Uterus (tissue), 4 donors: ENCODE data around the gene TTC7B. TPM values are rescaled to one million over a fixed set of nuclear protein-coding genes. Genes with fewer than 3 reads are reported as not detected.

Experiments
- DNase-seq, 2 donors: peaks; one replicate each; pipeline ENCODE4 v3.0.0-alpha.2; 2019 to 2020
- H3K27ac ChIP-seq, 2 donors: fragments of 200-600 bp; sonication (generic); 1 replicate in 1 of 2; 2 replicates in 1 of 2; pipeline ENCODE4 v1.5.1; 2016 to 2018
- H3K27me3 ChIP-seq, 2 donors: fragments of 200-600 bp; sonication (generic); one replicate each; pipeline ENCODE4 v1.5.1; 2018 to 2019; ENCODE audit warnings: control low read depth in 1 of 2
- H3K36me3 ChIP-seq, 2 donors: fragments of 200-600 bp; sonication (generic); one replicate each; pipeline ENCODE4 v1.5.1; 2019; ENCODE audit warnings: control low read depth in 1 of 2
- H3K4me1 ChIP-seq, 2 donors: fragments of 200-600 bp; sonication (generic); one replicate each; pipeline ENCODE4 v1.5.1; 2018 to 2019; ENCODE audit warnings: control low read depth in 1 of 2
- H3K4me3 ChIP-seq, 2 donors: fragments of 200-600 bp; sonication (generic); 1 replicate in 1 of 2; 2 replicates in 1 of 2; pipeline ENCODE4 v1.5.1; 2018 to 2019; ENCODE audit warnings: mild to moderate bottlenecking in 1 of 2
- H3K9me3 ChIP-seq, 2 donors: fragments of 200-600 bp; sonication (generic); one replicate each; pipeline ENCODE4 v1.5.1; 2019; ENCODE audit warnings: control low read depth in 1 of 2
- CTCF ChIP-seq, 4 experiments: fragments of 200-600 bp in 2 of 4; fragments of 450-650 bp in 2 of 4; sonication (generic) in 2 of 4; IDR thresholded peaks; one replicate each; pipeline ENCODE4 v1.5.1; 2016 to 2019; ENCODE audit warnings: antibody characterized with exemption in 4 of 4, mild to moderate bottlenecking in 2 of 4, moderate library complexity in 1 of 4
- POLR2A ChIP-seq, 2 donors: fragments of 450-650 bp; IDR thresholded peaks; one replicate each; pipeline ENCODE4 v1.6.1; 2016; ENCODE audit warnings: antibody characterized with exemption in 2 of 2, mild to moderate bottlenecking in 1 of 2, moderate library complexity in 1 of 2
- intact Hi-C: fragments of 100-400 bp; cut with DNase I; formaldehyde crosslinking; loops from one replicate; pipeline ENCODE4 v1.15.1; 2023; ENCODE audit warnings: low total_unique reads
- total RNA-seq, 4 donors: library from RNA; depleted of rRNA in 3 of 4; stranded (reverse); fragments of >200 nt in 3 of 4; gene quantifications; one replicate each; pipeline versions ENCODE4 v1.1.0 to v1.2.4, GENCODE V29; 2014 to 2023
- donor health status: DM: yes; HTN: yes; CAD: no.

TTC7B gene
- total RNA-seq, 4 donors from 2014 or later: 15.3 to 73.9 (median 28.0) TPM

DNA sequence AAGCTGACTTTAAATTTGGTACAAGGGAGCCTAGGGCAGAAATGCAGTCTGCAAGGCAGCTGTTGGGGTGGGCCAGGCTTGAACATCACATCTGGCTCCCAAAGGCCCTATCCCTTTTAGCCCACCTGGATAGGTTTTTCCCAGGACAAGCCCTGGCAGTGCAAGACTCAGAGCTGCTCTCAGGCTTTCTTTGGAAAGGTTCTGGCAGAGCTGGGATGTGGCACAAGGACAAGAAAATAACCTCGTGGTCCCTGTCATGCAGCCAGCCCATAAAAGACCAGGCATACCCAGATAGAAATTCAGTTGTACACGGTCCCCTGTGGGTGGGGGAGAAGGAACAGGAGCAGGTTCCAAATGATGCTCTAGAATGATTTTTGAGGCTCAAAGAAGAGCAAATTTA, 206.9 kb downstream of the TTC7B start:
- Histone ChIP-seq H3K36me3 (no peaks in the 10 kb centered on the region), H3K9me3 (no peaks in the 10 kb centered on the region), H3K27ac (no peak overlapping the region), H3K4me3 (no peak overlapping the region), H3K27me3 (no peaks in the 10 kb centered on the region), H3K4me1 (no peaks in the 10 kb centered on the region)
- no peak for DNase-seq
- no peak for TF ChIP-seq POLR2A (IDR thresholded peaks at IDR 0.05)
- no peak for TF ChIP-seq CTCF (IDR thresholded peaks at IDR 0.05)
- intact Hi-C loops: no loop called here

GRCh38 chr14:90608929-90609341, 207.3 kb downstream of the TTC7B start:
- H3K27ac ChIP-seq: no peak overlapping the region
- H3K9me3 ChIP-seq: no peaks in the 10 kb centered on the region
- H3K4me1 ChIP-seq: no peaks in the 10 kb centered on the region
- no peak for TF ChIP-seq POLR2A (IDR thresholded peaks at IDR 0.05)
- intact Hi-C loops: no loop called here
- H3K36me3 ChIP-seq: no peaks in the 10 kb centered on the region
- no peak for DNase-seq
- H3K27me3 ChIP-seq: no peaks in the 10 kb centered on the region
- no peak overlapping the region for H3K4me3 ChIP-seq

GRCh38 chr14:90608281-90608680, 207.9 kb downstream of the TTC7B start:
- TF ChIP-seq CTCF (IDR thresholded peaks at IDR 0.05): no peak
- no peak for TF ChIP-seq POLR2A (IDR thresholded peaks at IDR 0.05)
- no peak for DNase-seq
- no peak overlapping the region for H3K4me3 ChIP-seq
- intact Hi-C loops: no loop called here
- H3K27me3 ChIP-seq: no peaks in the 10 kb centered on the region
- no peaks in the 10 kb centered on the region for H3K4me1 ChIP-seq
- no peaks in the 10 kb centered on the region for H3K9me3 ChIP-seq
- no peaks in the 10 kb centered on the region for H3K36me3 ChIP-seq
- H3K27ac ChIP-seq: no peak overlapping the region

DNA sequence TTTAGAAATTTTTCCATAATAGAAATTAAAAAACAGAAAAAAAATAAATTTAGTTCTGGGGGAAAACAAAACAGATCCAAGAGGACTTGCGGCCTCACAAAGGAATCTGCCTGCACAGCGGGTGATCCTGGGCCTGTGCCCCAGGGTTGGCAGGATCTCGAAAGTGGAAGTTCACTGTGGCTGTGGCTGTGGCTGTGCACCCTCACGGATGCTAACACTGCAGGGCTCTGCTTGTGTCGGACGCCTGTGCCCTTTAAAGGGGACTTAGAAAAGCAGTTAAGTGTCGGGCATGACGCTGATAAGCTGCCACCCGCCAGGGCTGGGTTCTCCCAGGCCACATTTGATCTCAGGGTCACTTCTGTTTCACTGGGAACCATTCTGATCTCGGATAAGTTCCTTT, 209.1 kb downstream of the TTC7B start:
- H3K4me1 ChIP-seq: peaks cover 0 to 4% of the 10 kb centered on the region in 2 donors
- TF ChIP-seq CTCF (IDR thresholded peaks at IDR 0.05): no peak
- no peak for TF ChIP-seq POLR2A (IDR thresholded peaks at IDR 0.05)
- DNase-seq: no peak
- no peak overlapping the region for H3K4me3 ChIP-seq
- no peaks in the 10 kb centered on the region for H3K27me3 ChIP-seq
- no peak overlapping the region for H3K27ac ChIP-seq
- no peaks in the 10 kb centered on the region for H3K9me3 ChIP-seq
- no peaks in the 10 kb centered on the region for H3K36me3 ChIP-seq
- intact Hi-C loops: no loop called here

- H3K27ac ChIP-seq: no peak overlapping the region
- no peak for DNase-seq
- no peaks in the 10 kb centered on the region for H3K9me3 ChIP-seq
- intact Hi-C loops: no loop called here
- H3K27me3 ChIP-seq: no peaks in the 10 kb centered on the region
- H3K4me1 ChIP-seq: peaks cover 0 to 5% of the 10 kb centered on the region in 2 donors
- no peak overlapping the region for H3K4me3 ChIP-seq
- no peak for TF ChIP-seq CTCF (IDR thresholded peaks at IDR 0.05)
- no peak for TF ChIP-seq POLR2A (IDR thresholded peaks at IDR 0.05)
- no peaks in the 10 kb centered on the region for H3K36me3 ChIP-seq
Measured at GRCh38 chr14:90606434-90606833, 209.8 kb downstream of the TTC7B start.

GRCh38 chr14:90605430-90605829, 210.8 kb downstream of the TTC7B start:
- Histone ChIP-seq H3K9me3 (no peaks in the 10 kb centered on the region), H3K27ac (no peak overlapping the region), H3K4me1 (peaks cover 0 to 5% of the 10 kb centered on the region in 2 donors), H3K4me3 (no peak overlapping the region), H3K27me3 (no peaks in the 10 kb centered on the region), H3K36me3 (no peaks in the 10 kb centered on the region)
- TF ChIP-seq POLR2A (IDR thresholded peaks at IDR 0.05): no peak
- no peak for TF ChIP-seq CTCF (IDR thresholded peaks at IDR 0.05)
- DNase-seq: no peak
- intact Hi-C loops: no loop called here
